Motor neuron (in vitro differentiated cells): ENCODE measurements around the gene C9orf152. TPM values are rescaled to one million over a fixed set of nuclear protein-coding genes. Genes with fewer than 3 reads are reported as not detected.

Experiments used
- ATAC-seq, 8 experiments: fragments of 200-7000 bp; cut with Tn5 transposase; replicated peaks in 6 of 8; 2 replicates each; pipeline ENCODE4 v1.8.0; 2021; ENCODE audit warnings: mild to moderate bottlenecking in 8 of 8, moderate library complexity in 8 of 8
- H3K27ac ChIP-seq, 2 donors: fragments of 250-450 bp; sonication (Bioruptor Pico); 2 replicates each; pipeline ENCODE4 v1.9.0; 2021; ENCODE audit warnings: antibody characterized with exemption in 2 of 2, mild to moderate bottlenecking in 2 of 2, moderate library complexity in 1 of 2
- H3K4me1 ChIP-seq, 2 donors: fragments of 250-450 bp; sonication (Bioruptor Pico); replicated peaks in 1 of 2; 2 replicates each; pipeline ENCODE4 v1.6.1; 2021; ENCODE audit warnings: antibody characterized with exemption in 2 of 2, mild to moderate bottlenecking in 2 of 2, moderate library complexity in 1 of 2
- H3K4me3 ChIP-seq, 5 donors: fragments of 250-450 bp; sonication (Bioruptor Pico); 2 replicates each; pipeline ENCODE4 v1.9.0; 2021; ENCODE audit warnings: antibody characterized with exemption in 5 of 5, mild to moderate bottlenecking in 5 of 5, moderate library complexity in 4 of 5
- WGBS, 10 experiments: fragments of 450-650 bp; shearing (Covaris generic); methylation state at CpG; one replicate each; pipeline ENCODE4 v1.0.0; 2022; 5-methylcytosine and 5-hydroxymethylcytosine counted together
- in situ Hi-C, 9 experiments: fragments of 400-800 bp; cut with MboI; loops; one replicate each; pipeline ENCODE4 v1.15.0; 2021; ENCODE audit warnings: low sequenced_read_pairs in 9 of 9, low pct_unique_long_range_greater_than_20kb in 2 of 9; ENCODE audit not compliant: unreplicated experiment in 9 of 9
- total RNA-seq, 8 experiments: library from RNA; unstranded; fragments of 300-600 nt; gene quantifications; 2 replicates each; pipeline versions ENCODE4 v1.2.3 to v1.2.4, GENCODE V29; 2022

Gene C9orf152
- total RNA-seq, 8 experiments from 2014 or later: 0.18 to 1.9 (median 0.73) TPM; not detected in 2

GRCh38 chr9:110188991-110189390 lies 19.0 kb downstream of the C9orf152 start:
- WGBS, 10 experiments: 17 to 88% (median 69%) methylated on average over 1 to 4 of the region's 4 CpGs; no CpG with 5 or more reads in 1 of the 10 experiments
- no peak overlapping the region for H3K4me3 ChIP-seq
- no peak overlapping the region for H3K27ac ChIP-seq
- no peaks in the 10 kb centered on the region for H3K4me1 ChIP-seq
- ATAC-seq: peak in 4 of 8 experiments; percentile 12 to 89 (median 42)
- in situ Hi-C loops: loop anchor here in 1 of 9 experiments (25.0 kb wide), 1 partner anchor 423 kb away; no protein-coding TSS in a partner anchor

GRCh38 chr9:110188101-110188500 lies 19.9 kb downstream of the C9orf152 start:
- ATAC-seq: peak in 2 of 8 experiments; percentile 17 to 52
- Histone ChIP-seq H3K4me3 (no peak overlapping the region), H3K27ac (no peak overlapping the region), H3K4me1 (no peaks in the 10 kb centered on the region)
- 0 to 100% (median 79%) methylated on average over 1 to 4 of the region's 4 CpGs; no CpG with 5 or more reads in 4 of the 10 experiments for WGBS, 10 experiments
- in situ Hi-C loops: loop anchor here in 1 of 9 experiments (25.0 kb wide), 1 partner anchor 424 kb away; no protein-coding TSS in a partner anchor

DNA sequence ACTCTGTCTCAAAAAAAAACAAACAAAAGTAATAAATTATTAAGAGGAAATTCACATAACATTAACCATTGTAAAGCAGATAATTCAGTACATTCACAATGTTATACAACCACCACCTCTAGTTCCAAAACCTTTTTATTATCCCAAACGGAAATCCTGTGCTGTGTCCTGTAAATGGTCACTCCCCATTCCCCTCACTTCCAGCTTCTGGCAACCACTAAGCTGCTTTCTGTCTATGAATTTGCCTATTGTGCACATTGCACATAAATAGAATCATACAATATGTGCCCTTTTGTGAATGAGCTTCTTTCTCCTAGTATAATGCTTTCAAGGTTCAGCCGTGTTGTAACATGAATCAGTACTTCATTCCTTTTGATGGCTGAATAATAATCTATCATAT lies 20.8 kb downstream of the C9orf152 start:
- no peaks in the 10 kb centered on the region for H3K4me1 ChIP-seq
- WGBS, 10 experiments: 0 to 100% (median 50%) methylated on average over 1 to 2 of the region's 2 CpGs; no CpG with 5 or more reads in 2 of the 10 experiments
- no peak overlapping the region for H3K27ac ChIP-seq
- H3K4me3 ChIP-seq: no peak overlapping the region
- ATAC-seq: peak in 2 of 8 experiments; percentile 15 to 37
- in situ Hi-C loops: loop anchor here in 1 of 9 experiments (25.0 kb wide), 1 partner anchor 425 kb away; no protein-coding TSS in a partner anchor

DNA sequence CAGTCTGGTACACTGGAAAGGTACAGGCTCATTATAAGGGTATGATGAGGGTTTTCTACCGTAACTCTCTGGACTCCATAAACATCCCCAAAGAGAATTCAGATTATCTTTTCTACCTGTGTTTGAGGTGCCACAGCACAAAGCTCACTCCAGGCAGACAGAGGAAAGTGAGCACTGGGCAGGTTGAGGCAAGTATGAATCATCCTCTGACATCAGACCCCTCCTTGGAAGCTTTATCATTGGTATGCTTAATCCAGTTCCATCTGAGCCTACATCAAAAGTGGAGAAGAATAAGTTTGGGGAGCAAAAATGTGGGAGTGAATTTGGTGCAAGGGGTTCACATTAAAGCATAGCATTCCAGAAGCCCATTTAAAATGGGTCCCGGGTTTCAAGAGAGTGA lies 21.7 kb downstream of the C9orf152 start:
- 83 to 100% (median 93%) methylated on average over 1 to 2 of the region's 2 CpGs; no CpG with 5 or more reads in 1 of the 10 experiments for WGBS, 10 experiments
- ATAC-seq: no peak
- in situ Hi-C loops: loop anchor here in 1 of 9 experiments (25.0 kb wide), 1 partner anchor 426 kb away; no protein-coding TSS in a partner anchor
- Histone ChIP-seq H3K27ac (no peak overlapping the region), H3K4me1 (no peaks in the 10 kb centered on the region), H3K4me3 (no peak overlapping the region)

DNA sequence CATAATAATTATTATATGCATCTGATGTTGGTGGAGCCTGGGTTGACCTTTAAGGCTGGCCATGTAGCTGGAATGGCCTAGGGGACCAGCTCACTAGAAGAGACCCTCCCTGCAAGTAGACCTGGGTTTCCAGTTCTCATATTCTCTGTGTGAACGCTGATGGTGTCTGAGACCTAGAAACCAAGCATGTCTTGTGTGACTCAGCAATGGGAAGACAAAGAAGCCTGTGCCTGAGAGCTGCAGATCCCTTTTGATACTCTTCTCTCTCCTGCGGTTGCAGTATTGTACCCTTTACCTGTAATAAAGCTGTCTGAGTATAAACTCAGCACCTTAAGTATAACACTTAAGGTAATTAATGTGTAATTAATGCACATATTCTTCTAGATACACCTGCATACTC lies 22.2 kb downstream of the C9orf152 start:
- in situ Hi-C loops: loop anchor here in 1 of 9 experiments (25.0 kb wide), 1 partner anchor 426 kb away; no protein-coding TSS in a partner anchor
- no peak overlapping the region for H3K4me3 ChIP-seq
- no peaks in the 10 kb centered on the region for H3K4me1 ChIP-seq
- no peak for ATAC-seq
- 80 to 100% (median 86%) methylated on average over 1 to 2 of the region's 2 CpGs; no CpG with 5 or more reads in 4 of the 10 experiments for WGBS, 10 experiments
- no peak overlapping the region for H3K27ac ChIP-seq

GRCh38 chr9:110183208-110184145 lies 24.5 kb downstream of the C9orf152 start:
- in situ Hi-C loops: loop anchor here in 1 of 9 experiments (25.0 kb wide), 1 partner anchor 429 kb away; no protein-coding TSS in a partner anchor
- no peaks in the 10 kb centered on the region for H3K4me1 ChIP-seq
- peak in 6 of 8 experiments; percentile 4 to 78 (median 34) for ATAC-seq
- H3K4me3 ChIP-seq: no peak overlapping the region
- WGBS, 10 experiments: 20 to 100% (median 81%) methylated on average over 1 to 5 of the region's 7 CpGs; no CpG with 5 or more reads in 1 of the 10 experiments
- no peak overlapping the region for H3K27ac ChIP-seq

DNA sequence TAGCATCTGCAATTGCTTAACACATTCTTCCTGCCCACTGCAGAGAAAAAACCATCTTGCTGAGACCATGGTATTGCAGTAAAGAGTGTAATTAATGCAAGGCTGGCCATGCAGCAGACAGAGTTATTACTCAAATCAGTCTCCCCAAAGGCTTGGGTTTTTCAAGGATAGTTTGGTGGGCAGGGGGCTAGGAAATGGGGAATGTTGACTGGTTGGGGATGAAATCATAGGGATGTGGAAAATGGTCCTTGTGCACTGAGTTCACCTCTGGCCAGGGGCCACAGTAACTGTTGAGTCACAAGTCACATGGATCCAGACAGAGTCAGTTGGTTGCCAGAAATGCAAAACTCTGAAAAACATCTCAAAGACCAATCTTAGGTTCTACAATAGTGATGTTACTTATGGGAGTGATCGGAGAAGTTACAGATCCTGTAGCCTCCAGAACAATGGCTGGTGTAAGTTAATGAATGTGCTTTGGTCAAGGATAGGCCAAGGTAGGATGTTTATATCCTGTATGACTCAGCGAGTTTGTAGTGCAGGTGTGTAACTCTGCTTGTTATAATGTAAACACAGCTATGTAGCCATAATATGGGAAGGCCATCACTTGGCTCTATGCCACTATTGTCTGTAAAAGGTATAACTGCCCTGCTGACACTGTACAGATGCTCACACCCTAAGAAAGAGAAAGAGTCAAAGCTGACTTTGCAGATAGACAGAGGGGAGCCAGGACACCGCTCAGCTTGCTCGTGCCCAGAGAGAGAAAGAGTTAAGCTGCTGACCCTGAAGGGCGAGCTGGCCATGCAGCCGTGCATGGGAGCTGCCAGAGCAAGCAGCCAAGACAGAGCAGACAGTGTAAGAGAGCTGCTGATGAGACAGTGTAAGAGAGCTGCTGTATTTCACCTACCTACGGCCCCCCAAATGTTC lies 27.2 kb downstream of the C9orf152 start:
- Histone ChIP-seq H3K4me1 (no peaks in the 10 kb centered on the region), H3K4me3 (no peak overlapping the region), H3K27ac (no peak overlapping the region)
- WGBS, 10 experiments: 17 to 100% (median 75%) methylated on average over 1 to 7 of the region's 7 CpGs; no CpG with 5 or more reads in 1 of the 10 experiments
- in situ Hi-C loops: loop anchor here in 1 of 9 experiments (25.0 kb wide), 1 partner anchor 432 kb away; no protein-coding TSS in a partner anchor
- peak in 2 of 8 experiments; percentile 73 to 76 for ATAC-seq

- ATAC-seq: peak in 3 of 8 experiments; percentile 30 to 54 (median 39)
- no peak overlapping the region for H3K4me3 ChIP-seq
- in situ Hi-C loops: loop anchor here in 1 of 9 experiments (25.0 kb wide), 1 partner anchor 433 kb away; no protein-coding TSS in a partner anchor
- H3K27ac ChIP-seq: no peak overlapping the region
- no peaks in the 10 kb centered on the region for H3K4me1 ChIP-seq
- WGBS, 10 experiments: 0 to 100% (median 85%) methylated on average over 2 to 4 of the region's 4 CpGs
Measured at GRCh38 chr9:110179734-110180133, 28.2 kb downstream of the C9orf152 start.

DNA sequence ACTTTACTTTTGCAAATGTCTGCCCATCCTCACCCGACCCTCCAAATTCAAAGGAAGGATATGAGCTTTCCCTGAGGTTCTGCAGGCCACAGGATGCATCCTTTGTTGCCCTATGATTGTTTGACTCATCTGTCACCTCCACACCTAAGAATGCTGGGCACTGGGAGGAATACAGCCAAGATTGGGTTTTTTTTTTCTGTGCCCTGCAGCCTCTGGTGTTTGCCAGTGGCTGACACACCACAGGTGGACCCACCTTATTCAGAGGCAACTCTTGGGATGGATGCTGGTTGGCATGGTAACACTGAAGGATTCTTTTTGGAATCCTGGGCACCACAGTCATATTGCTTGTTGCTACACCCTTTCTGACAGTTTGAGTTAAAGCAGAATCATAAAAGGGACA lies 29.7 kb downstream of the C9orf152 start:
- WGBS, 10 experiments: 33 to 100% (median 71%) methylated on average over 1 of the region's 1 CpG; no CpG with 5 or more reads in 5 of the 10 experiments
- Histone ChIP-seq H3K4me1 (no peaks in the 10 kb centered on the region), H3K27ac (no peak overlapping the region), H3K4me3 (no peak overlapping the region)
- in situ Hi-C loops: loop anchor here in 1 of 9 experiments (25.0 kb wide), 1 partner anchor 434 kb away; no protein-coding TSS in a partner anchor
- ATAC-seq: no peak

GRCh38 chr9:110175275-110175968 lies 32.5 kb downstream of the C9orf152 start:
- in situ Hi-C loops: loop anchor here in 1 of 9 experiments (25.0 kb wide), 1 partner anchor 437 kb away; no protein-coding TSS in a partner anchor
- Histone ChIP-seq H3K4me3 (no peak overlapping the region), H3K27ac (no peak overlapping the region), H3K4me1 (no peaks in the 10 kb centered on the region)
- 65 to 100% (median 92%) methylated on average over 1 to 4 of the region's 4 CpGs; no CpG with 5 or more reads in 2 of the 10 experiments for WGBS, 10 experiments
- ATAC-seq: no peak

DNA sequence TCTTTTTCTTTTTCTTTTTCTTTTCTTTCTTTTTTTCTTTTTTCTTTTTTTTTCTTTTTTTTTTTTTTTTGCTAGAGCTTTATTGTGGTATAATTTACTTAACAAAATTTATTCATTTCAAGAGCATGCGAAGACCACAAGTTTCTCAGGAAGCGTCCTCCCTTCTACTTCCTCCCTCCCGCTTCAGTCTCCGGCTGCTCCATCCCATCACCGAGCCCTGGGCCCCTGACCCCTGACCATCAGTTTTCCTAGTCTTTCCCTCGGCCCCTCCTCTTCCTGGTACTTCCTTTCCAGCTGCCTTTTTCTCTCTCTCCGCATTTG lies 34.7 kb downstream of the C9orf152 start:
- in situ Hi-C loops: loop anchor here in 6 of 9 experiments (25.0 kb wide), 3 partner anchors 111 to 286 kb away; no protein-coding TSS in a partner anchor
- ATAC-seq: no peak
- Histone ChIP-seq H3K27ac (no peak overlapping the region), H3K4me1 (no peaks in the 10 kb centered on the region), H3K4me3 (no peak overlapping the region)
- WGBS, 10 experiments: 57 to 98% (median 81%) methylated on average over 2 to 7 of the region's 7 CpGs; no CpG with 5 or more reads in 1 of the 10 experiments
